Measurements from ENCODE around the gene PTPN13. TPM values are rescaled to one million over a fixed set of nuclear protein-coding genes. Genes with fewer than 3 reads are reported as not detected.

The PTPN13 gene
- total RNA-seq, 3 donors from 2014 or later = 2.9 to 15.6 (median 3.7) TPM

- H3K4me3 ChIP-seq = no peak overlapping the region
- intact Hi-C loops (cut with DNase I, micrococcal nuclease) = no loop called here
- H3K9me3 ChIP-seq = peaks cover 8% of the 10 kb centered on the region
- ATAC-seq (no peak), DNase-seq (no peak)
- TF ChIP-seq CTCF (IDR thresholded peaks at IDR 0.05) = no peak
- H3K36me3 ChIP-seq (ENCODE audit: low read depth) = no peaks in the 10 kb centered on the region
- no peaks in the 10 kb centered on the region for H3K4me1 ChIP-seq (ENCODE audit: low read depth)
Observed at GRCh38 chr4:86819561-86819960, 225.4 kb downstream of the PTPN13 start.

GRCh38 chr4:86821151-86821550 lies 227.0 kb downstream of the PTPN13 start:
- intact Hi-C loops (cut with DNase I, micrococcal nuclease) = no loop called here
- DNase-seq = no peak

GRCh38 chr4:86822136-86822535 lies 228.0 kb downstream of the PTPN13 start:
- DNase-seq (no peak), ATAC-seq (no peak)
- Histone ChIP-seq H3K9me3 (no peaks in the 10 kb centered on the region), H3K36me3 (ENCODE audit: low read depth) (no peaks in the 10 kb centered on the region), H3K4me1 (ENCODE audit: low read depth) (no peaks in the 10 kb centered on the region), H3K4me3 (no peak overlapping the region)
- intact Hi-C loops (cut with DNase I, micrococcal nuclease) = no loop called here
- TF ChIP-seq CTCF (IDR thresholded peaks at IDR 0.05) = no peak

More at GRCh38 chr4:86821151-86821550, 227.0 kb downstream of the PTPN13 start:
- no peak for ATAC-seq
- no peak for TF ChIP-seq CTCF (IDR thresholded peaks at IDR 0.05)
- no peaks in the 10 kb centered on the region for H3K4me1 ChIP-seq (ENCODE audit: low read depth)
- H3K4me3 ChIP-seq = no peak overlapping the region
- no peaks in the 10 kb centered on the region for H3K36me3 ChIP-seq (ENCODE audit: low read depth)
- H3K9me3 ChIP-seq = no peaks in the 10 kb centered on the region

- H3K4me1 ChIP-seq (ENCODE audit: low read depth) = no peaks in the 10 kb centered on the region
- H3K4me3 ChIP-seq = no peak overlapping the region
- TF ChIP-seq CTCF (IDR thresholded peaks at IDR 0.05) = no peak
- no peaks in the 10 kb centered on the region for H3K36me3 ChIP-seq (ENCODE audit: low read depth)
- ATAC-seq (no peak), DNase-seq (no peak)
- H3K9me3 ChIP-seq = no peaks in the 10 kb centered on the region
- intact Hi-C loops (cut with DNase I, micrococcal nuclease) = no loop called here
Observed at GRCh38 chr4:86825511-86825910, 231.4 kb downstream of the PTPN13 start.

GRCh38 chr4:86831262-86832130 lies 237.4 kb downstream of the PTPN13 start:
- H3K4me3 ChIP-seq = no peak overlapping the region
- H3K36me3 ChIP-seq (ENCODE audit: low read depth) = no peaks in the 10 kb centered on the region
- DNase-seq = peak in 1 of 3 donors; percentile 6
- no peak for TF ChIP-seq CTCF (IDR thresholded peaks at IDR 0.05)
- H3K4me1 ChIP-seq (ENCODE audit: low read depth) = no peaks in the 10 kb centered on the region
- no peaks in the 10 kb centered on the region for H3K9me3 ChIP-seq
- ATAC-seq = no peak
- intact Hi-C loops (cut with DNase I, micrococcal nuclease) = no loop called here
